PC-9 (cell line): ENCODE data around the gene OR7D2.

Experiments used
- CTCF ChIP-seq: fragments of 200-600 bp; sonication (generic); conservative IDR thresholded peaks from 2 replicates; pipeline ENCODE4 v1.6.1; 2017; ENCODE audit warnings: mixed run types, antibody characterized with exemption, mild to moderate bottlenecking, moderate library complexity
- EZH2 ChIP-seq: fragments of 200-600 bp; sonication (generic); IDR thresholded peaks from 2 replicates; pipeline ENCODE4 v1.8.0; 2017; ENCODE audit warnings: antibody characterized with exemption, low read depth

- TF ChIP-seq CTCF (no peak), EZH2 (no peak)
Measured at GRCh38 chr19:9183000-9183399, 4.2 kb downstream of the OR7D2 start.
